Measurements from ENCODE around the gene PIAS2. TPM values are rescaled to one million over a fixed set of nuclear protein-coding genes. Genes with fewer than 3 reads are reported as not detected.

Gene PIAS2
- total RNA-seq, 1 experiment from 2014 or later = 122 TPM

- Histone ChIP-seq H3K9ac (ENCODE audit: low read length) (peak overlapping the region; percentile 69), H3K4me3 (ENCODE audit: low read length) (peak overlapping the region; percentile 77), H3K9me3 (ENCODE audit: low read length) (no peaks in the 10 kb centered on the region), H3K27me3 (ENCODE audit: low read length) (no peaks in the 10 kb centered on the region), H3K27ac (ENCODE audit: low read length) (no peak overlapping the region), H2AFZ (ENCODE audit: low read length) (peak overlapping the region; percentile 87), H3K4me1 (ENCODE audit: low read length) (peaks cover 11% of the 10 kb centered on the region), H3K79me2 (ENCODE audit: low read length) (no peaks in the 10 kb centered on the region), H3K4me2 (ENCODE audit: low read depth, low read length, poor library complexity, severe bottlenecking) (peak overlapping the region; percentile 73), H4K20me1 (ENCODE audit: insufficient read depth, low read depth, low read length) (no peaks in the 10 kb centered on the region), H3K36me3 (ENCODE audit: insufficient read depth, low read length) (no peaks in the 10 kb centered on the region), H3K9me2 (replicated peaks; ENCODE audit: insufficient read depth, low read length) (no peaks in the 10 kb centered on the region)
- peak; percentile 96 for DNase-seq
Observed at GRCh38 chr18:46946656-46947282, 29.5 kb upstream of the PIAS2 start.

GRCh38 chr18:46942646-46943045 is 25.3 kb upstream of the PIAS2 start:
- H3K27me3 ChIP-seq (ENCODE audit: low read length) = no peaks in the 10 kb centered on the region
- no peak overlapping the region for H2AFZ ChIP-seq (ENCODE audit: low read length)
- no peak overlapping the region for H3K27ac ChIP-seq (ENCODE audit: low read length)
- DNase-seq = no peak
- H4K20me1 ChIP-seq (ENCODE audit: insufficient read depth, low read depth, low read length) = 0 out of 2 replicates have a peak, but pooled peaks cover 2% of the 10 kb centered on the region
- H3K4me2 ChIP-seq (ENCODE audit: low read depth, low read length, poor library complexity, severe bottlenecking) = no peak overlapping the region
- no peaks in the 10 kb centered on the region for H3K36me3 ChIP-seq (ENCODE audit: insufficient read depth, low read length)
- no peaks in the 10 kb centered on the region for H3K79me2 ChIP-seq (ENCODE audit: low read length)
- no peaks in the 10 kb centered on the region for H3K9me2 ChIP-seq (replicated peaks; ENCODE audit: insufficient read depth, low read length)
- H3K9ac ChIP-seq (ENCODE audit: low read length) = no peak overlapping the region
- H3K4me1 ChIP-seq (ENCODE audit: low read length) = peaks cover 11% of the 10 kb centered on the region
- H3K9me3 ChIP-seq (ENCODE audit: low read length) = no peaks in the 10 kb centered on the region
- no peak overlapping the region for H3K4me3 ChIP-seq (ENCODE audit: low read length)

GRCh38 chr18:46939998-46940571 is 22.8 kb upstream of the PIAS2 start:
- Histone ChIP-seq H3K79me2 (ENCODE audit: low read length) (no peaks in the 10 kb centered on the region), H3K9me2 (replicated peaks; ENCODE audit: insufficient read depth, low read length) (no peaks in the 10 kb centered on the region), H3K9me3 (ENCODE audit: low read length) (no peaks in the 10 kb centered on the region), H3K4me1 (ENCODE audit: low read length) (no peaks in the 10 kb centered on the region), H3K4me3 (ENCODE audit: low read length) (no peak overlapping the region), H2AFZ (ENCODE audit: low read length) (no peak overlapping the region), H3K27me3 (ENCODE audit: low read length) (no peaks in the 10 kb centered on the region), H3K27ac (ENCODE audit: low read length) (no peak overlapping the region), H4K20me1 (ENCODE audit: insufficient read depth, low read depth, low read length) (0 out of 2 replicates have a peak, but pooled peaks cover 2% of the 10 kb centered on the region), H3K9ac (ENCODE audit: low read length) (no peak overlapping the region), H3K4me2 (ENCODE audit: low read depth, low read length, poor library complexity, severe bottlenecking) (no peak overlapping the region), H3K36me3 (ENCODE audit: insufficient read depth, low read length) (no peaks in the 10 kb centered on the region)
- DNase-seq = no peak

- Histone ChIP-seq H4K20me1 (ENCODE audit: insufficient read depth, low read depth, low read length) (0 out of 2 replicates have a peak, but pooled peaks cover 2% of the 10 kb centered on the region), H3K79me2 (ENCODE audit: low read length) (no peaks in the 10 kb centered on the region), H3K4me3 (ENCODE audit: low read length) (no peak overlapping the region), H3K36me3 (ENCODE audit: insufficient read depth, low read length) (no peaks in the 10 kb centered on the region), H3K4me1 (ENCODE audit: low read length) (no peaks in the 10 kb centered on the region), H2AFZ (ENCODE audit: low read length) (no peak overlapping the region), H3K9me3 (ENCODE audit: low read length) (no peaks in the 10 kb centered on the region), H3K27me3 (ENCODE audit: low read length) (no peaks in the 10 kb centered on the region), H3K4me2 (ENCODE audit: low read depth, low read length, poor library complexity, severe bottlenecking) (no peak overlapping the region), H3K27ac (ENCODE audit: low read length) (no peak overlapping the region), H3K9me2 (replicated peaks; ENCODE audit: insufficient read depth, low read length) (no peaks in the 10 kb centered on the region), H3K9ac (ENCODE audit: low read length) (no peak overlapping the region)
- no peak for DNase-seq
Observed at GRCh38 chr18:46939337-46939963, 22.1 kb upstream of the PIAS2 start.

- no peaks in the 10 kb centered on the region; the same call in 1 of the 2 replicates for H4K20me1 ChIP-seq (ENCODE audit: insufficient read depth, low read depth, low read length)
- H3K36me3 ChIP-seq (ENCODE audit: insufficient read depth, low read length) = no peaks in the 10 kb centered on the region
- no peak for DNase-seq
- no peaks in the 10 kb centered on the region for H3K9me3 ChIP-seq (ENCODE audit: low read length)
- H3K4me3 ChIP-seq (ENCODE audit: low read length) = no peak overlapping the region
- no peaks in the 10 kb centered on the region for H3K9me2 ChIP-seq (replicated peaks; ENCODE audit: insufficient read depth, low read length)
- H3K9ac ChIP-seq (ENCODE audit: low read length) = no peak overlapping the region
- H3K4me2 ChIP-seq (ENCODE audit: low read depth, low read length, poor library complexity, severe bottlenecking) = no peak overlapping the region
- H3K4me1 ChIP-seq (ENCODE audit: low read length) = peaks cover 14% of the 10 kb centered on the region
- no peaks in the 10 kb centered on the region for H3K27me3 ChIP-seq (ENCODE audit: low read length)
- peaks cover 18% of the 10 kb centered on the region for H3K79me2 ChIP-seq (ENCODE audit: low read length)
- no peak overlapping the region for H2AFZ ChIP-seq (ENCODE audit: low read length)
- H3K27ac ChIP-seq (ENCODE audit: low read length) = no peak overlapping the region
Observed at GRCh38 chr18:46920653-46921052, 3.3 kb upstream of the PIAS2 start.

GRCh38 chr18:46920067-46920466 is 2.8 kb upstream of the PIAS2 start:
- DNase-seq = peak; percentile 38
- Histone ChIP-seq H3K36me3 (ENCODE audit: insufficient read depth, low read length) (no peaks in the 10 kb centered on the region), H3K79me2 (ENCODE audit: low read length) (peaks cover 24% of the 10 kb centered on the region), H3K9me3 (ENCODE audit: low read length) (no peaks in the 10 kb centered on the region), H3K4me3 (ENCODE audit: low read length) (no peak overlapping the region), H3K9me2 (replicated peaks; ENCODE audit: insufficient read depth, low read length) (no peaks in the 10 kb centered on the region), H3K4me1 (ENCODE audit: low read length) (peaks cover 20% of the 10 kb centered on the region), H3K27ac (ENCODE audit: low read length) (no peak overlapping the region), H3K27me3 (ENCODE audit: low read length) (no peaks in the 10 kb centered on the region), H4K20me1 (ENCODE audit: insufficient read depth, low read depth, low read length) (peaks cover 4% of the 10 kb centered on the region; the same call in 1 of the 2 replicates), H2AFZ (ENCODE audit: low read length) (no peak overlapping the region), H3K9ac (ENCODE audit: low read length) (no peak overlapping the region), H3K4me2 (ENCODE audit: low read depth, low read length, poor library complexity, severe bottlenecking) (no peak overlapping the region)

- Histone ChIP-seq H3K4me1 (ENCODE audit: low read length) (peaks cover 37% of the 10 kb centered on the region), H3K27ac (ENCODE audit: low read length) (peak overlapping the region; percentile 70), H3K9ac (ENCODE audit: low read length) (peak overlapping the region; percentile 92), H3K36me3 (ENCODE audit: insufficient read depth, low read length) (no peaks in the 10 kb centered on the region; the same call in 1 of the 2 replicates), H3K9me3 (ENCODE audit: low read length) (no peaks in the 10 kb centered on the region), H3K27me3 (ENCODE audit: low read length) (no peaks in the 10 kb centered on the region), H3K79me2 (ENCODE audit: low read length) (peaks cover 45% of the 10 kb centered on the region), H2AFZ (ENCODE audit: low read length) (peak overlapping the region; percentile 59; the same call in 1 of the 2 replicates), H3K4me3 (ENCODE audit: low read length) (peak overlapping the region; percentile 73), H3K4me2 (ENCODE audit: low read depth, low read length, poor library complexity, severe bottlenecking) (peak overlapping the region; percentile 79), H4K20me1 (ENCODE audit: insufficient read depth, low read depth, low read length) (peaks cover 4% of the 10 kb centered on the region; the same call in 1 of the 2 replicates), H3K9me2 (replicated peaks; ENCODE audit: insufficient read depth, low read length) (no peaks in the 10 kb centered on the region)
- peak; percentile 89 for DNase-seq
Observed at GRCh38 chr18:46917803-46918600, 695 bp upstream of the PIAS2 start.
